HCT116 (cell line): ENCODE measurements around the gene LYG2. TPM values are rescaled to one million over a fixed set of nuclear protein-coding genes. Genes with fewer than 3 reads are reported as not detected.
"Not testable (repeated sequence)": the region's sequence is repeated elsewhere in the genome, so short reads cannot be mapped to it uniquely, and the experiment has no call there.

Source experiments
- ATAC-seq: fragments of 200-7000 bp; cut with Tn5 transposase; 2 replicates; pipeline ENCODE4 v1.9.1; 2020; ENCODE audit warnings: mild to moderate bottlenecking, moderate library complexity
- BruUV-seq: library from RNA; stranded (reverse); fragments of 400-500 nt; replicated peaks from 2 replicates; lab custom pipeline; 2021; lab: Mats Ljungman, UMichigan
- CTCF ChIA-PET: fragments of 300-600 bp; sonication (Branson Sonifier 250); formaldehyde crosslinking; loops from one replicate; lab custom pipeline; 2021; ENCODE audit warnings: antibody characterized with exemption; lab: Charles Lee
- POLR2A ChIA-PET: fragments of 300-600, 350-600 bp; sonication (Branson Sonifier 250); formaldehyde crosslinking; loops from one replicate; lab custom pipeline; 2021; ENCODE audit warnings: antibody characterized with exemption; lab: Charles Lee
- RAD21 ChIA-PET, 2 experiments: fragments of 300-600 bp; sonication (Branson Sonifier 250); formaldehyde crosslinking; loops; one replicate each; lab custom pipeline; 2023; ENCODE audit warnings: low total read pairs in 2 of 2; ENCODE audit not compliant: uncharacterized antibody in 2 of 2, unreplicated experiment in 2 of 2, low non-redundant PET in 1 of 2; lab: Charles Lee
- DNase-seq: peaks from one replicate; pipeline ENCODE4 v3.0.0-alpha.2; 2010; ENCODE audit warnings: low read depth, low spot score
- H2AFZ ChIP-seq: fragments of 200-600 bp; shearing (Covaris generic), sonication (generic); 2 replicates; pipeline ENCODE4 v1.6.1; 2017; ENCODE audit warnings: low read depth, mixed run types, mixed read lengths, antibody characterized with exemption, low read length; ENCODE audit not compliant: poor library complexity, severe bottlenecking
- H3K27ac ChIP-seq: 2 replicates; pipeline ENCODE4 v1.5.1; 2012; ENCODE audit warnings: low read depth, low read length
- H3K27me3 ChIP-seq: fragments of 200-600 bp; sonication (generic); 2 replicates; pipeline ENCODE4 v1.6.1; 2016; ENCODE audit warnings: mixed run types, low read length, mixed read lengths; ENCODE audit not compliant: insufficient read depth
- H3K36me3 ChIP-seq, 2 experiments: fragments of 200-500 bp in 1 of 2; fragments of 200-600 bp in 1 of 2; sonication (Bioruptor generic) in 1 of 2; sonication (generic) in 1 of 2; 2 replicates each; pipeline versions ENCODE4 v1.5.1 to v1.6.1; 2014 to 2016; ENCODE audit warnings: low read length in 2 of 2, inconsistent platforms in 1 of 2, mixed read lengths in 1 of 2, mixed run types in 1 of 2; ENCODE audit not compliant: insufficient read depth in 2 of 2, control insufficient read depth in 1 of 2
- H3K4me1 ChIP-seq, 2 experiments: fragments of 200-600 bp in 1 of 2; sonication (generic) in 1 of 2; 2 replicates each; pipeline versions ENCODE4 v1.5.1 to v1.6.1; 2012 to 2017; ENCODE audit warnings: low read length in 2 of 2, inconsistent platforms in 1 of 2, mild to moderate bottlenecking in 1 of 2, mixed read lengths in 1 of 2, mixed run types in 1 of 2, moderate library complexity in 1 of 2; ENCODE audit not compliant: insufficient read depth in 2 of 2, control insufficient read depth in 1 of 2
- H3K4me2 ChIP-seq: fragments of 200-600 bp; sonication (generic); 2 replicates; pipeline ENCODE4 v1.6.1; 2017; ENCODE audit warnings: mixed run types, low read length, mixed read lengths
- H3K4me3 ChIP-seq, 2 experiments: fragments of 200-600 bp in 1 of 2; sonication (generic) in 1 of 2; replicated peaks in 1 of 2; 2 replicates each; pipeline ENCODE4 v1.5.1; 2011 to 2016; ENCODE audit warnings: low read length in 2 of 2, control low read depth in 1 of 2, low read depth in 1 of 2, mild to moderate bottlenecking in 1 of 2, mixed read lengths in 1 of 2, mixed run types in 1 of 2
- H3K79me2 ChIP-seq: fragments of 200-600 bp; sonication (generic); 2 replicates; pipeline ENCODE4 v1.6.1; 2017; ENCODE audit warnings: mild to moderate bottlenecking, mixed run types, low read length, moderate library complexity, mixed read lengths; ENCODE audit not compliant: insufficient read depth
- H3K9ac ChIP-seq: fragments of 200-600 bp; sonication (generic); 2 replicates; pipeline ENCODE4 v1.6.1; 2016; ENCODE audit warnings: low read length, mixed read lengths
- H3K9me2 ChIP-seq: fragments of 200-600 bp; sonication (generic), shearing (Covaris generic); 2 replicates; pipeline ENCODE4 v1.6.1; 2017; ENCODE audit warnings: mixed run types, mild to moderate bottlenecking, moderate library complexity; ENCODE audit not compliant: insufficient read depth
- H3K9me3 ChIP-seq, 2 experiments: fragments of 200-500 bp in 1 of 2; fragments of 200-600 bp in 1 of 2; sonication (Bioruptor generic) in 1 of 2; sonication (generic) in 1 of 2; 2 replicates each; pipeline ENCODE4 v1.6.1; 2014 to 2017; ENCODE audit warnings: low read length in 2 of 2, mixed read lengths in 2 of 2, inconsistent platforms in 1 of 2, low read depth in 1 of 2, mild to moderate bottlenecking in 1 of 2, mixed run types in 1 of 2, moderate library complexity in 1 of 2; ENCODE audit not compliant: control insufficient read depth in 1 of 2, insufficient read depth in 1 of 2
- H4K20me1 ChIP-seq: fragments of 200-600 bp; sonication (generic), shearing (Covaris generic); 2 replicates; pipeline ENCODE4 v1.6.1; 2017; ENCODE audit warnings: mixed run types, mild to moderate bottlenecking, moderate library complexity; ENCODE audit not compliant: insufficient read depth
- CEBPB ChIP-seq: IDR thresholded peaks from 2 replicates; pipeline ENCODE4 v1.6.1; 2012; ENCODE audit warnings: low read depth
- CTCF ChIP-seq, 3 experiments: fragments of 200-600 bp in 1 of 3; sonication (generic) in 1 of 3; IDR thresholded peaks in 2 of 3; conservative IDR thresholded peaks in 1 of 3; 2 replicates each; pipeline ENCODE4 v1.5.1; 2012 to 2017; ENCODE audit warnings: low read depth in 2 of 3, low read length in 2 of 3, antibody characterized with exemption in 1 of 3, borderline replicate concordance in 1 of 3, control low read depth in 1 of 3, mild to moderate bottlenecking in 1 of 3, mixed read lengths in 1 of 3, mixed run types in 1 of 3, moderate library complexity in 1 of 3; ENCODE audit not compliant: insufficient read depth in 1 of 3
- EZH2 ChIP-seq: fragments of 200-600 bp; sonication (generic); IDR thresholded peaks from 2 replicates; pipeline ENCODE4 v1.6.1; 2017; ENCODE audit warnings: antibody characterized with exemption, mixed run types
- EZH2phosphoT487 ChIP-seq: fragments of 200-600 bp; IDR thresholded peaks from 2 replicates; pipeline ENCODE4 v1.6.1; 2018; ENCODE audit warnings: antibody characterized with exemption, borderline replicate concordance
- FOSL1 ChIP-seq: IDR thresholded peaks from 2 replicates; pipeline ENCODE4 v1.6.1; 2012; ENCODE audit warnings: low read depth
- RAD21 ChIP-seq: IDR thresholded peaks from 2 replicates; pipeline ENCODE4 v1.6.1; 2012; ENCODE audit warnings: low read depth, mild to moderate bottlenecking
- REST ChIP-seq: IDR thresholded peaks from 2 replicates; pipeline ENCODE4 v1.6.1; 2012; ENCODE audit warnings: low read depth
- SIN3A ChIP-seq: IDR thresholded peaks from 2 replicates; pipeline ENCODE4 v1.6.1; 2012; ENCODE audit warnings: low read depth
- SP1 ChIP-seq: IDR thresholded peaks from 2 replicates; pipeline ENCODE4 v1.6.1; 2012; ENCODE audit warnings: low read depth
- SRF ChIP-seq: IDR thresholded peaks from 2 replicates; pipeline ENCODE4 v1.6.1; 2012; ENCODE audit warnings: low read depth
- ZFX ChIP-seq: fragments of 450-650 bp; IDR thresholded peaks from 2 replicates; pipeline ENCODE4 v1.6.1; 2017
- intact Hi-C: fragments of 100-400 bp; cut with micrococcal nuclease; formaldehyde crosslinking; loops from 2 replicates; pipeline ENCODE4 v1.10.0; 2022
- total RNA-seq: library from RNA; stranded (reverse); gene quantifications from one replicate; pipeline ENCODE4 v1.2.1, GENCODE V29; 2021; ENCODE audit not compliant: unreplicated experiment

LYG2 gene
- total RNA-seq, 1 experiment from 2014 or later, result 0.27 TPM

- no peaks in the 10 kb centered on the region for H3K27me3 ChIP-seq
- BruUV-seq, result no TSS peak
- H2AFZ ChIP-seq, result no peak overlapping the region
- H3K9me2 ChIP-seq, result no peaks in the 10 kb centered on the region
- no peaks in the 10 kb centered on the region for H3K4me1 ChIP-seq
- ATAC-seq (no peak), DNase-seq (no peak)
- no peaks in the 10 kb centered on the region for H4K20me1 ChIP-seq
- H3K27ac ChIP-seq, result no peak overlapping the region
- ChIA-PET RAD21 (no interaction called here), CTCF (no interaction called here), POLR2A (no interaction called here)
- TF ChIP-seq REST, result no peak
- TF ChIP-seq SIN3A, result no peak
- no peak for TF ChIP-seq CTCF (IDR thresholded peaks at IDR 0.05 in 2 of 3, conservative IDR thresholded peaks at IDR 0.05 in 1 of 3; ENCODE audit: borderline replicate concordance in 1 of 3, insufficient read depth in 1 of 3, low read depth in 2 of 3, low read length in 2 of 3)
- no peak for TF ChIP-seq CEBPB
- TF ChIP-seq EZH2phosphoT487, result no peak
- no peak for TF ChIP-seq RAD21
- TF ChIP-seq EZH2, result no peak
- no peak for TF ChIP-seq SRF
- TF ChIP-seq SP1, result no peak
- TF ChIP-seq FOSL1, result no peak
- TF ChIP-seq ZFX, result no peak
- no peaks in the 10 kb centered on the region for H3K9me3 ChIP-seq
- no peak overlapping the region for H3K4me2 ChIP-seq
- intact Hi-C loops, result no loop called here
- H3K9ac ChIP-seq, result no peak overlapping the region
- H3K79me2 ChIP-seq, result no peaks in the 10 kb centered on the region
- peaks cover 0 to under 1% of the 10 kb centered on the region in 2 experiments; a peak in 1 of 4 replicates for H3K36me3 ChIP-seq
- no peak overlapping the region for H3K4me3 ChIP-seq
Measured at GRCh38 chr2:99278793-99279291, 23.4 kb upstream of the LYG2 start.

GRCh38 chr2:99278195-99278765, 22.8 kb upstream of the LYG2 start:
- H3K9me2 ChIP-seq, H3K27ac ChIP-seq, H3K4me2 ChIP-seq, H2AFZ ChIP-seq, POLR2A ChIA-PET, CTCF ChIA-PET, H3K4me3 ChIP-seq, H3K27me3 ChIP-seq, DNase-seq, H3K79me2 ChIP-seq, H4K20me1 ChIP-seq, H3K9ac ChIP-seq, BruUV-seq, H3K36me3 ChIP-seq, H3K4me1 ChIP-seq, H3K9me3 ChIP-seq, intact Hi-C loops, RAD21 ChIA-PET, ATAC-seq: not testable (repeated sequence)
